GM12865 (cell line): Measurements from ENCODE around the gene OGFR.

Experiments used
- DNase-seq: peaks from one replicate; pipeline ENCODE4 v3.0.0; 2010; ENCODE audit warnings: low read depth
- H3K4me3 ChIP-seq: 2 replicates; pipeline ENCODE4 v1.5.1; 2011; ENCODE audit warnings: mild to moderate bottlenecking, low read depth, low read length, control low read depth
- TF ChIP-seq, protein P1 (sequence below): IDR thresholded peaks from 2 replicates; pipeline ENCODE4 v1.5.1; 2011; ENCODE audit warnings: low read length, control low read depth, low read depth, inconsistent platforms; ENCODE audit not compliant: insufficient read depth; ENCODE audit errors: missing control alignments

OGFR gene

DNA sequence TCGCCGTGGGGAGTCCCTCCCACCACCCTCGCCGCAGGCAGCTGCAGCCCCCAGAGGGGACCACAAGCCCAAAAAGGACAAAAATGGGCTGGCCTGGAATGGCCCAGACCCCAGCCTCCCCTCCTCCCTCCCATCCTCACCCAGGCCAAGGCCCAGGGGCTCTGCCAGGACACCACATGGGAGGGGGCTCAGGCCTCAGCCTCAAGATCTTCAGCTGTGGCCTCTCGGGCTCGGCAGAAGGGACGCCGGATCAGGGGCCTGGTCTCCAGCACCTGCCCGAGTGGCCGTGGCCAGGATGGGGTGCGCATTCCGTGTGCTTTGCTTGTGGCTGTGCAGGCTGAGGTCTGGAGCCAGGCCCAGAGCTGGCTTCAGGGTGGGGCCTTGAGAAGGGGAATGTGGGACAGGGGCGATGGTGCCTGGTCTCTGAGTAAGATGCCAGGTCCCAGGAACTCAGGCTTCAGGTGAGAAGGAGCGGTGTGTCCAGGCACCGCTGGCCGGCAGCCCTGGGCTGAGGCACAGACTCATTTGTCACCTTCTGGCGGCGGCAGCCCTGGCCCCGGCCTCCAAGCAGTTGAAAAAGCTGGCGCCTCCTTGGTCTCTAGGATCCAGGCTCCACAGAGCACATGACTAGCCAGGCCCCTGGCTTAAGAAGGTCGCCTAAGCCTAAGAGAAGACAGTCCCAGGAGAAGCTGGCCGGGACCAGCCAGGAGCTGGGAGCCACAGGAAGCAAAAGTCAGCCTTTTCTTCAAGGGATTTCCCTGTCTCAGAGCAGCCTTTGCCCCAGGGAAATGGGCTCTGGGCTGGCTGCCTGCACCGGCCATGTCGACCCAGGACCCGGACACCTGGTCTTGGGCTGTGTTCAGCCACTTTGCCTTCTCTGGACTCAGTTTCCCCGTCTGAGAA, 43.5 kb upstream of the OGFR start:
- TF ChIP-seq, protein P1, sequence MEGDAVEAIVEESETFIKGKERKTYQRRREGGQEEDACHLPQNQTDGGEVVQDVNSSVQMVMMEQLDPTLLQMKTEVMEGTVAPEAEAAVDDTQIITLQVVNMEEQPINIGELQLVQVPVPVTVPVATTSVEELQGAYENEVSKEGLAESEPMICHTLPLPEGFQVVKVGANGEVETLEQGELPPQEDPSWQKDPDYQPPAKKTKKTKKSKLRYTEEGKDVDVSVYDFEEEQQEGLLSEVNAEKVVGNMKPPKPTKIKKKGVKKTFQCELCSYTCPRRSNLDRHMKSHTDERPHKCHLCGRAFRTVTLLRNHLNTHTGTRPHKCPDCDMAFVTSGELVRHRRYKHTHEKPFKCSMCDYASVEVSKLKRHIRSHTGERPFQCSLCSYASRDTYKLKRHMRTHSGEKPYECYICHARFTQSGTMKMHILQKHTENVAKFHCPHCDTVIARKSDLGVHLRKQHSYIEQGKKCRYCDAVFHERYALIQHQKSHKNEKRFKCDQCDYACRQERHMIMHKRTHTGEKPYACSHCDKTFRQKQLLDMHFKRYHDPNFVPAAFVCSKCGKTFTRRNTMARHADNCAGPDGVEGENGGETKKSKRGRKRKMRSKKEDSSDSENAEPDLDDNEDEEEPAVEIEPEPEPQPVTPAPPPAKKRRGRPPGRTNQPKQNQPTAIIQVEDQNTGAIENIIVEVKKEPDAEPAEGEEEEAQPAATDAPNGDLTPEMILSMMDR: no peak
- no peak for DNase-seq
- no peak overlapping the region for H3K4me3 ChIP-seq

- no peak overlapping the region for H3K4me3 ChIP-seq
- TF ChIP-seq, protein P1: no peak
Observed at GRCh38 chr20:62761759-62762131, 42.9 kb upstream of the OGFR start.

DNA sequence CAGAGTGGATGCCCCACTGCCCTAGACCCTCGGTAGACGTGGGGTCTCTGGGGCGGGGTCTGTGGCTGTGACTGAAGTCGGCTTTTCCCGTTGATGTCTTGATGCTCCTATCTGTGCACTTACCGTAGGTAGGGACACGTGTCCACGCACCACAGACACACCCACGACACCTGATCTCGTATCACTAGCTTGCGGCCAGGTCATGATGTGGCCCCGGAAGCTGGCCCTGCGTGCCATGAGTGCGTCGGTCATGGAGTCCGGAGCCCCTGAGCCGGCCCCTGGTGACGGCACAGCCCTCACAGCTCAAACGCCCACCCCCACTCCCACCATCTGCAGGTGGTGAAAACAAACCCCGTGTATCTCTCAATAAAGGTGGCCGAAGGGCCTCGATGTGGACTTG, 42.3 kb upstream of the OGFR start:
- TF ChIP-seq, protein P1: no peak
- no peak for DNase-seq
- H3K4me3 ChIP-seq: no peak overlapping the region

More at GRCh38 chr20:62761759-62762131, 42.9 kb upstream of the OGFR start:
- no peak for DNase-seq

DNA sequence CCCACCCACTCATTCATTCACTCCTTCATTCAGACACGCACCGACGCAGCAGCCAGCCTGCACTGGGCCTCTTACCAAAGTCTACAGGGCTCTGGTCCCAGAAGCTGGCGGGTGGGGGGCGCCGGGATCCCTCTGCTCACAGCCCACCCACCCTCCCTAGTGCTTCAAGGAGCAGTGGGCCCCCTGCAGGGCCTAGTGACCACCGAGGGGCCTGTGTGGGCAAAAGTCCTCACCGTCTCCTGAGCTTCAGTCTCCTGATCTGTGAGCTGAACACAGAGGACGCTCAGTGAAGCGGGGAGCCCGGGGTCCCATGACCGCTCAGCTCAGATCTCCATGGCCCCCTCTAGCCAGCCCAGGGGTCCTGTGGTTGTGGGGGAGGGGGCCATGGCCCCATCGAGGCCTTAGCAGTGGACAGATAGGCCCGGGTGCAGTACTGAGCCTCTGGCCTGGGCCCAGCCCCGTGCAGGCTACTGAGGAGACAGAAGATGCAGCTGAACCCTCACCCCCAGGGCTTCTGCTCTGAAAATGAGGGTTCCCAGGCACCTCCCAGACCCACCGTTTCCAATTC, 41.8 kb upstream of the OGFR start:
- no peak overlapping the region for H3K4me3 ChIP-seq
- TF ChIP-seq, protein P1: no peak
- no peak for DNase-seq

DNA sequence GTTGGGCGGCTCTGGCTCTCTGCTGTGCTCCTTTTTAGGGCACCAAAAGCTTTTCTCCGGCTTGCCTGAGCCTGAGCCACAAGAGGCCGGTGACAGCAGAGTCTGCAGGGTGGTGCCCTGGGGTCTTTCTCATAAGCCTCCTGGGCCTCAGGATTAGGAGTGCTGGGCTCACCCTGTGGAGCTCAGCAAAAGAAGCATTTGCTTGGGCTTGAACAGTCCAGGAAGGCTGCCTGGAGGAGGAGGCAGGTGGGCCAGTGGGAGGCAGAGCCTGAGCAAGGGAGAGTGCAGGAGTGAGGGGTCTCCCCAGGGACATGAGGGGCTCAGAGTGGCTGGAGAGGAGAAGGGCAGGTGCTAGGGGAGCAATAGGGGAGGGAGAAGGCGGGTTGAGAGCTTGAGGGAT, 41.2 kb upstream of the OGFR start:
- DNase-seq: no peak
- TF ChIP-seq, protein P1: no peak
- no peak overlapping the region for H3K4me3 ChIP-seq

GRCh38 chr20:62764156-62764935, 40.3 kb upstream of the OGFR start:
- no peak for DNase-seq
- no peak overlapping the region for H3K4me3 ChIP-seq
- TF ChIP-seq, protein P1: no peak
